IMR-90 (cell line): ENCODE results near the gene RTL5. TPM values are rescaled to one million over a fixed set of nuclear protein-coding genes. Genes with fewer than 3 reads are reported as not detected.

Experiments used
- ATAC-seq: fragments of 200-7000 bp; cut with Tn5 transposase; 2 replicates; pipeline ENCODE4 v1.9.1; 2020; ENCODE audit warnings: low read depth, mild to moderate bottlenecking, moderate library complexity
- BruUV-seq: library from RNA; stranded (reverse); fragments of 400-500 nt; replicated peaks from 2 replicates; lab custom pipeline; 2021; lab: Mats Ljungman, UMichigan
- CTCF ChIA-PET: fragments of 300-600 bp; formaldehyde crosslinking; extraction: SDS; loops from one replicate; lab custom pipeline; 2021; ENCODE audit warnings: antibody characterized with exemption; lab: Yijun Ruan, JAX
- POLR2A ChIA-PET: fragments of 300-600 bp; sonication (Branson Sonifier 250); formaldehyde crosslinking; loops from one replicate; lab custom pipeline; 2022; ENCODE audit warnings: antibody characterized with exemption; ENCODE audit not compliant: unreplicated experiment; lab: Charles Lee
- DNase-seq: peaks from one replicate; pipeline ENCODE4 v3.0.0; 2013
- H2AFZ ChIP-seq: replicated peaks from 2 replicates; pipeline ENCODE3; 2013; ENCODE audit warnings: low read length, mild to moderate bottlenecking; ENCODE audit not compliant: poor library complexity
- H2AK5ac ChIP-seq: 2 replicates; pipeline ENCODE4 v1.6.1; 2013; ENCODE audit warnings: low read depth, low read length, inconsistent platforms
- H2AK9ac ChIP-seq: replicated peaks from 2 replicates; pipeline ENCODE3; 2013; ENCODE audit warnings: mild to moderate bottlenecking, low read depth, low read length, moderate library complexity; ENCODE audit not compliant: poor library complexity
- H2BK120ac ChIP-seq: 2 replicates; pipeline ENCODE4 v1.6.1; 2013; ENCODE audit warnings: low read depth, low read length, inconsistent platforms
- H2BK15ac ChIP-seq: 3 replicates; pipeline ENCODE4 v1.6.1; 2013; ENCODE audit warnings: low read depth, low read length, inconsistent platforms
- H2BK20ac ChIP-seq: 2 replicates; pipeline ENCODE4 v1.6.1; 2013; ENCODE audit warnings: low read depth, mild to moderate bottlenecking, inconsistent platforms, low read length, moderate library complexity
- H2BK5ac ChIP-seq: 2 replicates; pipeline ENCODE4 v1.6.1; 2013; ENCODE audit warnings: mild to moderate bottlenecking, low read depth, low read length, inconsistent platforms; ENCODE audit not compliant: poor library complexity, severe bottlenecking
- H3K14ac ChIP-seq: replicated peaks from 2 replicates; pipeline ENCODE4 v1.6.1; 2013; ENCODE audit warnings: low read depth, low read length, inconsistent platforms
- H3K18ac ChIP-seq: 2 replicates; pipeline ENCODE4 v1.6.1; 2013; ENCODE audit warnings: low read depth, low read length, control low read depth
- H3K23ac ChIP-seq: 2 replicates; pipeline ENCODE4 v1.6.1; 2013; ENCODE audit warnings: low read depth, low read length, inconsistent platforms
- H3K27ac ChIP-seq: 2 replicates; pipeline ENCODE4 v1.5.1; 2013; ENCODE audit warnings: mild to moderate bottlenecking, control low read depth, low read length; ENCODE audit not compliant: insufficient read depth
- H3K27me3 ChIP-seq: 2 replicates; pipeline ENCODE4 v1.6.1; 2013; ENCODE audit warnings: low read length; ENCODE audit not compliant: control insufficient read depth, insufficient read depth
- H3K36me3 ChIP-seq: 2 replicates; pipeline ENCODE4 v1.6.1; 2013; ENCODE audit warnings: low read length, mixed read lengths; ENCODE audit not compliant: control insufficient read depth, insufficient read depth
- H3K4ac ChIP-seq: 2 replicates; pipeline ENCODE4 v1.6.1; 2013; ENCODE audit warnings: low read depth, low read length, inconsistent platforms
- H3K4me1 ChIP-seq: 2 replicates; pipeline ENCODE4 v1.6.1; 2013; ENCODE audit warnings: low read length, mixed read lengths; ENCODE audit not compliant: control insufficient read depth, insufficient read depth
- H3K4me2 ChIP-seq: 2 replicates; pipeline ENCODE4 v1.6.1; 2013; ENCODE audit warnings: low read depth, mild to moderate bottlenecking, control low read depth, low read length, moderate library complexity
- H3K4me3 ChIP-seq: 2 replicates; pipeline ENCODE4 v1.5.1; 2013; ENCODE audit warnings: low read depth, mild to moderate bottlenecking, control low read depth, low read length, moderate library complexity; ENCODE audit not compliant: insufficient read depth
- H3K56ac ChIP-seq: 2 replicates; pipeline ENCODE4 v1.6.1; 2013; ENCODE audit warnings: low read length, inconsistent platforms; ENCODE audit not compliant: insufficient read depth; ENCODE audit errors: extremely low read depth
- H3K79me1 ChIP-seq, 2 experiments: 2 replicates each; pipeline ENCODE4 v1.6.1; 2013; ENCODE audit warnings: low read length in 2 of 2, inconsistent platforms in 1 of 2, low read depth in 1 of 2
- H3K9ac ChIP-seq: 2 replicates; pipeline ENCODE4 v1.6.1; 2013; ENCODE audit warnings: low read depth, low read length, control low read depth
- H3K9me1 ChIP-seq: 2 replicates; pipeline ENCODE4 v1.6.1; 2013; ENCODE audit warnings: low read length, inconsistent platforms; ENCODE audit not compliant: insufficient read depth
- H3K9me3 ChIP-seq: 2 replicates; pipeline ENCODE4 v1.6.1; 2013; ENCODE audit warnings: low read length; ENCODE audit not compliant: control insufficient read depth, insufficient read depth
- H4K20me1 ChIP-seq: 2 replicates; pipeline ENCODE4 v1.6.1; 2013; ENCODE audit warnings: low read length, inconsistent platforms; ENCODE audit not compliant: insufficient read depth
- H4K5ac ChIP-seq: 2 replicates; pipeline ENCODE4 v1.6.1; 2013; ENCODE audit warnings: mild to moderate bottlenecking, low read depth, low read length, control low read depth
- H4K8ac ChIP-seq, 2 experiments: 2 replicates each; pipeline ENCODE4 v1.6.1; 2013; ENCODE audit warnings: low read depth in 2 of 2, low read length in 2 of 2, control low read depth in 1 of 2, inconsistent platforms in 1 of 2
- H4K91ac ChIP-seq: 2 replicates; pipeline ENCODE4 v1.6.1; 2013; ENCODE audit warnings: low read depth, low read length, inconsistent platforms; ENCODE audit not compliant: insufficient read depth
- CHD1 ChIP-seq: IDR thresholded peaks from 2 replicates; pipeline ENCODE4 v1.6.1; 2012; ENCODE audit warnings: low read depth, low read length, improper control_type of control experiment
- CTCF ChIP-seq: conservative IDR thresholded peaks from 2 replicates; pipeline ENCODE4 v1.5.1; 2012; ENCODE audit warnings: mild to moderate bottlenecking, low read depth, low read length, improper control_type of control experiment
- FOS ChIP-seq: fragments of 150-350 bp; IDR thresholded peaks from 2 replicates; pipeline ENCODE4 v1.6.1; 2016; ENCODE audit warnings: low read depth, low read length
- MXI1 ChIP-seq: IDR thresholded peaks from 2 replicates; pipeline ENCODE4 v1.6.1; 2012; ENCODE audit warnings: low read depth, mild to moderate bottlenecking, low read length, moderate library complexity, borderline replicate concordance
- RAD21 ChIP-seq: IDR thresholded peaks from 2 replicates; pipeline ENCODE4 v1.6.1; 2012; ENCODE audit warnings: low read length, improper control_type of control experiment
- SMC3 ChIP-seq: fragments of 150-350 bp; IDR thresholded peaks from 2 replicates; pipeline ENCODE4 v1.6.1; 2016; ENCODE audit warnings: low read depth, mild to moderate bottlenecking, antibody characterized with exemption, low read length, moderate library complexity
- WGBS, 2 experiments: methylation state at CpG; one replicate each; pipeline versions ENCODE4 v1.1.5 to v1.1.7; 2013; ENCODE audit warnings: missing lambda C conversion rate in 2 of 2; ENCODE audit not compliant: insufficient read length in 1 of 2; ENCODE audit errors: extremely low coverage in 2 of 2; 5-methylcytosine and 5-hydroxymethylcytosine counted together
- dilution Hi-C: fragments of 300-500 bp; cut with HindIII; formaldehyde crosslinking; loops from one replicate; pipeline ENCODE4 v1.14.3; 2018; ENCODE audit warnings: low sequenced_read_pairs; ENCODE audit not compliant: unreplicated experiment
- in situ Hi-C: fragments of 300-500 bp; cut with MboI; formaldehyde crosslinking; loops from 3 replicates; pipeline ENCODE4 v1.14.3; 2019; ENCODE audit warnings: low sequenced_read_pairs, inconsistent platforms, mixed read lengths
- intact Hi-C: fragments of 100-400 bp; cut with micrococcal nuclease; formaldehyde crosslinking; loops from 2 replicates; pipeline ENCODE4 v1.10.0; 2022
- polyA plus RNA-seq, 3 experiments: library from polyadenylated mRNA; depleted of rRNA; stranded (reverse); fragments of >200 nt; gene quantifications; 2 replicates each; pipeline ENCODE4 v1.2.3, GENCODE V29; 2012; ENCODE audit warnings: low replicate concordance in 1 of 3
- total RNA-seq: library from RNA; depleted of rRNA; stranded (reverse); fragments of >200 nt; gene quantifications from 2 replicates; pipeline ENCODE4 v1.2.3, GENCODE V29; 2012

The RTL5 gene
- total and polyA plus RNA-seq, 2 of the 4 experiments (the other 2 are of a cell fraction): 0.90 to 2.5 TPM

- no peaks in the 10 kb centered on the region for H3K4me1 ChIP-seq
- no peaks in the 10 kb centered on the region for H3K9me1 ChIP-seq
- no peak overlapping the region for H4K5ac ChIP-seq
- H4K20me1 ChIP-seq: no peaks in the 10 kb centered on the region; the same call in 1 of the 2 replicates
- H3K18ac ChIP-seq: no peak overlapping the region
- H2AK9ac ChIP-seq: no peak overlapping the region
- in situ Hi-C loops (no loop called here), dilution Hi-C loops (no loop called here), intact Hi-C loops (no loop called here)
- peaks cover 45% of the 10 kb centered on the region for H3K27me3 ChIP-seq
- H4K8ac ChIP-seq: no peak overlapping the region
- no CpG with 5 or more reads among the region's 2 CpGs for WGBS, 2 experiments
- no peak overlapping the region for H4K91ac ChIP-seq
- H3K4ac ChIP-seq: no peak overlapping the region
- TF ChIP-seq SMC3 (no peak), CTCF (no peak), FOS (no peak), CHD1 (no peak), MXI1 (no peak), RAD21 (no peak)
- CTCF ChIA-PET: interaction anchor here (0.8 kb wide), 1 partner anchor 10 kb away, joined by 3 read pairs; no protein-coding TSS in a partner anchor
- no peak overlapping the region for H3K23ac ChIP-seq
- H3K14ac ChIP-seq: no peak overlapping the region
- BruUV-seq: no TSS peak
- H2BK15ac ChIP-seq: no peak overlapping the region
- no peak overlapping the region for H3K27ac ChIP-seq
- H2AK5ac ChIP-seq: no peak overlapping the region
- H2BK20ac ChIP-seq: no peak overlapping the region
- no peak overlapping the region for H2BK120ac ChIP-seq
- no peak overlapping the region for H3K9ac ChIP-seq
- no peak overlapping the region for H2AFZ ChIP-seq
- H2BK5ac ChIP-seq: no peak overlapping the region
- H3K56ac ChIP-seq: no peak overlapping the region
- POLR2A ChIA-PET: no interaction called here
- no peaks in the 10 kb centered on the region for H3K79me1 ChIP-seq
- no peak overlapping the region for H3K4me2 ChIP-seq
- H3K36me3 ChIP-seq: no peaks in the 10 kb centered on the region
- H3K4me3 ChIP-seq: no peak overlapping the region
- DNase-seq (no peak), ATAC-seq (no peak)
- H3K9me3 ChIP-seq: no peaks in the 10 kb centered on the region
Measured at GRCh38 chrX:72145181-72145580, 13.5 kb upstream of the RTL5 start.
